NCI-H1694 (cell line): Measurements from ENCODE around the gene AP3D1.
"Not testable (repeated sequence)": the region's sequence is repeated elsewhere in the genome, so short reads cannot be mapped to it uniquely, and the experiment has no call there.

Experiments used
- DNase-seq: peaks from one replicate; lab custom pipeline; 2025; lab: John Stamatoyannopoulos, UW

The AP3D1 gene

DNA sequence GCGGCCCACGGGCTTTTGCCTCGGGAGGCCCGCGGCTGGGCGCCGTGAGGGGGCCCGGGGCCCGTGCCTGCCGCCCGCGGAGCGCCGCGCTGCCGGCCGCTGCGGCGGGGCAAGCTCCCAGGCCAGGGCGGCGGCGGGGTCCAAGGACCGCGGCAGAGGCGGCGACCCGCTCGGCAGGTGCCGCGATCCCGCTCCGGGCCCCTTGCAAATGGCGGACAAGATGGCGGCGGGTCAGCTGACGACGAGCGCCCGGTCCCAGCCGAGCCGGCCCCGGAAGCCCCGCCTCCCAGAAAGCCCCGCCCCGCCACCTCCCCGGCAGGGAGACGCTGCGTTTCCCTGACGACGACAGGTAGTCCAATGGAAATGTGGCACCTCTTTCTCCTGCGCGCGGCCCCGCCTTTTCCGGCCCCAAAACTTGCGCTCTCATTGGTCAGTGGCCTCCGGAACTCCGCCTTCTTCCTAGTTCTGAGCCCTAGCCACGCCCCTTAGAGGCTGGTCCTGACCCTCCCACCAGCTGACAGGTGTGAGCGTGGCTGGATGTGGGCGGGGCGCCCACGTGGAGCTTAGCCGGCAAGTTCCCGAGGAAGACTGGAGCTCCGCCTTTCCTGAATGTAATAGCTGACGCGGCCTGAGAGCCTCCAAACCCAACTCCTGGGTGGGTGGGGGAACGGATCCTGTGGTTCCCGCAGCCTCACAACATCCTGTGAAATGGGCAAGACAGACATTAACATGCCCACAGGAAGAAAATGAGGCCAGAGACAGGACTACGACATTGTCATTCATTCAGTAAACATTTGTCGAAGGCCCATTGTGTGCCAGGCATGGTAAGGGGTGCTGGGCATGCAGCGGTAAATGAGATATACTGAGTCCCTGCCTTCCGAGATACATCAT, at the start of gene AP3D1:
AP3D1 (minus strand) TSS at position 228 of the 891 bp plus-strand sequence. CDS start 232 bp downstream, outside the sequence.
- peak; percentile 97 for DNase-seq

DNA sequence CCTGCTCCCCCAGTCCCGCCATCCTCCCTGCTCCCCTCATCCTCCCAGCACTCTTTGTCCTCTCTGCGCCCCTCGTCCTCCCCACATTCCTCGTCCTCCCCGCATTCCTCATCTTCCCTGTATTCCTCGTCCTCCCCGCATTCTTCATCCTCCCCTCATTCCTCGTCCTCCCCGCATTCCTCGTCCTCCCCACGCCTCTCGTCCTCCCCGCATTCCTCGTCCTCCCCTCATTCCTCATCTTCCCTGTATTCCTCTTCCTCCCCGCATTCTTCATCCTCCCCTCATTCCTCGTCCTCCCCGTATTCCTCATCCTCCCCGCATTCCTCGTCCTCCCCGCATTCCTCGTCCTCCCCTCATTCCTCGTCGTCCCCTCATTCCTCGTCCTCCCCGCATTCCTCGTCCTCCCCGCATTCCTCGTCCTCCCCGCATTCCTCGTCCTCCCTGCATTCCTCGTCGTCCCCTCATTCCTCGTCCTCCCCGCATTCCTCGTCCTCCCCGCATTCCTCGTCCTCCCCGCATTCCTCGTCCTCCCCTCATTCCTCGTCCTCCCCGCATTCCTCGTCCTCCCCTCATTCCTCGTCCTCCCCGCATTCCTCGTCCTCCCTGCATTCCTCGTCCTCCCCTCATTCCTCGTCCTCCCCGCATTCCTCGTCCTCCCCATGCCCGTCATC, 49.4 kb upstream of the AP3D1 start:
- not testable (repeated sequence) for DNase-seq

DNA sequence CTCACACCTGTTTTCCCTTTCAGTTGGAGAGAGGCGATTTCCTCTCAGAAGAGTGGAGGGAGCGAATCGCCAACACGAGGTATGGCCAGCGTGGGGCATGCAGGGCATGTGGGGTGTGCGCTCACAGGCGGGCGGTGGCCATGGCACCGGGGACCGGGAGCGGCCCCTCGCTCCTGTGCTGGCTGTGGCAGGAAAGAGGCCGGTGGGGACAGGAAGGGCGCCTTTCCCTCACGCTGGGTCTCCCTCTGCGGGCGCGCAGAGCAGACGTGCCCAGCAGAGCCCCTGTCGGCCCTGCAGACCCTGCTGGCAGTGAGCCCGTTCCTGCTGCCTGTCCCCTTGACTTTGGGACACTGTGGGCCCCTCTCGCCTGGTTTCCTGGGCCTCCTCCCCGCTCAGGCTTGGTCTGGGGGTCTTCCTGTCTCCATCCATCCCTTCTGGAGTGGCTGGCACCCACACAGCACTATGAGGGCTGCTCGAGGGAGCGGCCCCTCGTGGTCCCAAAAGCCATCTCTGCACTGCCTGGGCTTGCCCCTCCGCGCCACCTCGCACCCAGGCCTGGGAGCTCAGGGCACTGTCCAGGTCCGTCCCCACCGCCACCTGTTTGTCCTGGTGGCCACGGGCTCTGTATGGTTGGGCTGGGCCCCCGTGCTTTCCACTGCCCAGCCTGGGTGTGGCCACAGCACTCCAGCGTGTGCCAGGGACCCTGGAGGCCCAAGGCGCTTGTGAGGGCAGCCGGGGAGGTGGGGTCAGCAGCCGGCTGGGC, 48.7 kb upstream of the AP3D1 start:
- no peak for DNase-seq

DNA sequence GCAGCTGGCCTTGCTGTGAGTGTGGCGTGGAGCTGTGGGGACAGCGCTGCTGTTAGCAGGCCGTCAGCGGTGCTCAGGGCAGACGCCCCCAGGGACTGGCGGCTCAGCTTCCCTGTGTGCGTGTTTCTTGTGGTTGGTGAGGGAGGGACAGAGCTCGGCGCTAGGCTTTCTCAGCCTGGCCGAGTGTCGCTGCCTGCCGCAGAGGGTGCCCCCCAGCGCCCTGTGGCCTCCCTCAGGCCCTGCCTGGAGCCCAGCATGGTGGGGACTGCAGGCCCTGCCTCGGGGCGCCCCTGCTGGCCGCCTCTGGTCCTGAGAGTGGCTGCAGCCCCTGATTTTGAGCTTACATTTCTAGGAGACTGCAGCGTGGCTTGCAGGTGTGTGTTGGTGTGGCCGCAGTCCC, 47.8 kb upstream of the AP3D1 start:
- no peak for DNase-seq

DNA sequence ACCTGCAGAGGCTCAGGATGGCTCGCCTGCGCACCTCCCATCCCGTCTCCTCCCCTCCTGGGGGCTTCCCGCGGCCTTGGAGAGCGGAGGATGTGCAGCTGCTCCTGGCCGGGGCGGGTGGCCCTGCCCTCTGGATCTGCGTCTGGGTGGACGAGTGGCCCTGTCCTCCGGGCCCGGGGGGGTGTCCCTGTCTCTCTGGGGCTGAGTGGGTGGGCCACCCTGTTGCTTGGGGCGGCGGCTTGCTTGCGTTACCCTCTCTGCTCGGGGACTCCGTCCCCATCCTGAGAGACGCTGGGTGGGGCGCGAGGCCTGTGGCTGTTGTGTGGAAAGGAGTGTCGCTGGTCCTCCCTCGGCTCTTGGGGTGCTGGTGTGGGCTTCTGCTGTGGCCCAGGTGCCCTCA, 47.0 kb upstream of the AP3D1 start:
- DNase-seq: no peak

DNA sequence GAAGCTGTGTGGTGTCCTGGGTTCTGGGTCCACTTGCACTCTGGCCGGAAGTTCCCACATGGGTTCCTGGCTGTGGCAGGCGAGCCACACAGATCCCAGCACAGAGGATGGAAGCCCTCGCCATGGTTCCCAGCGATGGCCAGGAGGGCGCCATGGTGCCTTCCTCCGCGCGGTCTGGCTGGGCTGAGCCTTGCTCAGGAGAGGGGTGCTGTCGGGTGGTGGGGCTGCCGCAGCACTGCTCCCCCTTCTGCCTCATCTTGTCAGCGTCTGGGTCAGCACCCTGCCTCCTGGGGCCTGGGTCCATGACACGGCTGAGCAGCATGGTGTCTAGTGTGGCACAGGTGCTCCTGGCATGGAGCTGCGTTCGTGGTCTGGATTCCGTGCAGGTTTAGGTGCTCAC, 45.9 kb upstream of the AP3D1 start:
- DNase-seq: no peak

DNA sequence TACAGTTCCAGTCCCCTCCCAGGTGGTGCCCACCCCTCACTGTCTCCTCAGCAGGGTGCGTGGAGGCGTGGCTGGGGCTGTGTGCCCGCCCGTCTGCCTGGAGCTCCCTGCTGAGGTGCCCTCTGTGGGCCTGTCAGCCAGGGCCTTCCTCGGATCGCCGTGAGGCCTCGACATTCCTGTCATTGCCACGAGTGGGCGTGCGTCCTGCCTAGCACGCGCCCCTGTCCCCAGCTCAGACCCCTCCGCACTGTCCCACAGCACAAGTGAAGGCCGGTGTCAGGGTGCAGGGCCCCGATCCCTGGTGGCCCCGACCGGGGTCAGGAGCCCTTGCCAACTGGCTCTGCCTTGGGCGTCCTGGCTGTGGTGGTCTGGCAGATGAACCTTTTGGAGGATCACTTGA, 44.5 kb upstream of the AP3D1 start:
- no peak for DNase-seq

DNA sequence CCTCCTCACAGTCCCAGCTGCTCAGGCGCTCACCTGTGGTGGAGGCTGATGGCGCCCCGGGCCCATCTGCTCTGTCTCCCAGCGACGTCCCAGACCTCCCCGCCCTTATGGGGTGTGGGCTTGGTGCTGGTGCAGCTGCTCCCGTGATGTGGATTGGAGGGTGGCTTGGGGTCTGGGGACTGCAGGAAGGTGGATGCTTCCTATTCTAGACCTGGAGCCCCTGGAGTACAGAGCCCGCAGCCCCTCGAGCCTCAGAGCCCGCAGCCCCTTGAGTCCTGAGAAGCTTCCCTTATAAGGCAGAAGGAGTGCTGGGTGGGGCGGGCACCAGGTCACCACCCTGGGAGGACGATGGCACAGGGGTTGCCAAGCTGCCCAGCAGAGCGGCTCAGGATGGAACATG, 44.0 kb upstream of the AP3D1 start:
- no peak for DNase-seq

DNA sequence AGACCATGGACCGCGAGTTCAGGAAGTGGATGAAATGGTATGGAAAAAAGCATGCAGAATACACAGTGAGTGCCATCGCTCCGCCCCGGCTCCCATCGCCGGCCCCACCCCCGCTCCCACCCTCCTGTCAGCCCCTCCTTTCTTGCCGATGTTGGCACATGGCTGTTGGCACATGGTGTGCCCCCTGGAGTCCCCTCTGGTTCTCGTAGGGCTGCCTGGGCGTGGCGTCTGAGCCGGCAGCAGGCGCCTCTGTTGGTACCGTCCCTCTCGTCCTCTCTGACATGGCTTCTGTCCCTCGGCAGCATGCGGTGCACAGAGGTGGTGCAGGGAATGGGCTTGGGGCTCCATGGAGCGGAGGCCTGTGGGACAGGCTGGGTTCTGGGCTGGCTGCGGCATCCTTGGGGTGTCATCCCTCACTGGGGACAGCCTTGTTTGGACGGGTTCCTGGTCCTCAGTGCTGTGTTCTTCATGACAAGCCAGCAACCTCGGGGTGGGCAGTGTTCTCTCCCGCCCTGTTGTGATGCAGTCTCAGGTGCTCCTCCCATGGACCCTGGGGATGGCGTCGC, 43.2 kb upstream of the AP3D1 start:
- DNase-seq: peak; percentile 79

DNA sequence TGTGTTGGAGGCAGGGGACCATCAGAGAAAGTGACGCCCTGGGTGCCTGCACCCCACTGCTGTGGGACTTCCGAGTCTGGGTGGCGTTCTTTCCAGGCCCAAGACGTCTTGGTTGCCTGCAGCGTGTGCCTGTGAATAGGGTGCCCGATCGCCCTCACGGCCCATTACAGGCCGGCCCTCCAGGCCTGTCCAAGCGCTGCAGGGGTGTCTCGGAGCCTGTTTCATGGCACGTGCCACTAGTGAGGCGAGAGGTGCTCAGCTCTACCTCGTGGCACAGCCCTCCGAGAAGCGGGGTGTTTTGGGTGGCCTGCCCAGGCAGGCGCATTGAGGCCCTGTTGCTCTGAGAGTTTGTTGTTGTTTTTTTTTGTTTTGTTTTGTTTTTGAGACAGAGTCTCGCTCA, 42.4 kb upstream of the AP3D1 start:
- DNase-seq: no peak

DNA sequence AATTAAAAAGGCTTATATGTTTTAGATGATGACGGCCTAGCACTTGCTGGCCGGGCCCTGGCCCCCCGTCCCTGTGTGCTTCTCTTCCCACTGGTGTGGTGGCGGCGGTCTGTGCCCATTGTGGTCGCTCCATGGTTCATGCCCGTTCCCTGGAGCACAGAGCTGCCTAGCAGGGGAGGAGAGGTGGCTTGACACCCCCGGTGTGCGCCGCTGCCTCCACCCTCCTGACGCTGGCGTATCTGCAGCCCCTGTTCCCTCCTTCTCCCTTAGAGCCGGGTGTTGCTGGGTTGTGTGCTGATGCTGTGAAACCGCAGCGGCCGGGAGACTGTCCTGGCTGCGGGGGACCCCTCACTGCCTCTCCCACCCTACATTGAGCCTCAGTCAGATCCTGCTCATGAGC, 41.5 kb upstream of the AP3D1 start:
- DNase-seq: no peak

DNA sequence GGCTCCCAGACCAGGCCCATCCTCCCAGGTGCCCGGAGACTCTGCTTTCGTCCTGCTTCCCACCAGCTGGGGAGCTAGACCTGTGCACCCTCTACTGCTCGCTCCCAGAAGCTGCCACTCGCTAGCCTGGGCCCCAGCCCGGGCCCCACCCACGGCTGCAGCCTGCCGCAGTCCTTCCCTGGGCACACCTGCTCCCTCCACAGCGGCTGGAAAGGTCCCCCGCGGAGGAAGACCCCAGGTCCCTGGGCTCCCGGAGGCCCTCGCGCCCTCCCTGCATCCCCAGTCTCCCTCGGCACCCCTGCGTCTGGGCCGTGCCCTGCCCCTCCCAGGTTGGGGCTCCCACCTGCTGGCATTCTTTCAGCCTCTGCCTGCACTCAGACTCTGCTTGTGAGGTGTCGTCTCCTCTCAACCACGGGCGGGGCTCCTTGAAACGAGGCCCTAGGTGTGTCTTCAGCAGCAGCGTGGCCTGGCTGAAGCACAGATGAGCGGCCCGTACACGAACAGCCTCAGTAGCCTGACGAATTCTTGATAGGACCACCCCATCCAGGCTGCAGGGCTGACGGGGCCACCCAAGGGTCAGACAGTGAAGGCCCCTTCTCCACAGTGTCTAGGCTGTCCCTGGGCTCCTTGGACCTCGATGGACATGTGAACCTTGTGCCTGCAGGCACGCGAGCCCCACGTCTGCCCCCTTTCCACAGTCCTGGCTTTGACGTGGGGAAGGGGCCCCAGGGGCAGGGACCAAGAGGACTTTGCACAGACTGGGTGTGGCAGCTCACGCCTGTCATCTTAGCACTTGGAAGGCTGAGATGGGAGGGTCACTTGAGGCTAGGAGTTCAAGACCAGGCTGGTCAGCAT, 40.3 kb upstream of the AP3D1 start:
- DNase-seq: no peak

DNA sequence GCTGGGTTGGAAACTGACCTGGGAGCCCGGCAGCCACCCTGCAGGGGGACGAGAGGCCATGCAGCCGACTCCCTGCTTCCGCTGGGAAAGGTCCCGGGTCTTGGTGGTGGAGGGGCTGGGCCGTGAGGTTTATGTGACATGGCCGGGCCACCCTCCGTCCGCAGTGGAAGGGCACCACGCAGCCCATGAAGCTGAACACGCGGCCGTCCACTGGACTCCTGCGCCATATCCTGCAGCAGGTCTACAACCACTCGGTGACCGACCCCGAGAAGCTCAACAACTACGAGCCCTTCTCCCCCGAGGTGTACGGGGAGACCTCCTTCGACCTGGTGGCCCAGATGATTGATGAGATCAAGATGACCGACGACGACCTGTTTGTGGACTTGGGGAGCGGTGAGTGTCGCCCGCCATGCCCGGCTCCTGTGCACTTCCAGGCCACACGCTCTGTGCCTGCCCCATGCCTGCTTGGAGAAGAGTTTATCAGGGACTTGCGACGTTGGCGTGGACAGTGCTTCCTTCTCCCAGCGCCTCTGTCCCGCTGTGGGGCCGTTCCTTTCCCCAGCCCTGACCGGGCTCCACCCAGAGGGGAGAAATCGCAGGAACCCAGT, 39.6 kb upstream of the AP3D1 start:
- DNase-seq: no peak

DNA sequence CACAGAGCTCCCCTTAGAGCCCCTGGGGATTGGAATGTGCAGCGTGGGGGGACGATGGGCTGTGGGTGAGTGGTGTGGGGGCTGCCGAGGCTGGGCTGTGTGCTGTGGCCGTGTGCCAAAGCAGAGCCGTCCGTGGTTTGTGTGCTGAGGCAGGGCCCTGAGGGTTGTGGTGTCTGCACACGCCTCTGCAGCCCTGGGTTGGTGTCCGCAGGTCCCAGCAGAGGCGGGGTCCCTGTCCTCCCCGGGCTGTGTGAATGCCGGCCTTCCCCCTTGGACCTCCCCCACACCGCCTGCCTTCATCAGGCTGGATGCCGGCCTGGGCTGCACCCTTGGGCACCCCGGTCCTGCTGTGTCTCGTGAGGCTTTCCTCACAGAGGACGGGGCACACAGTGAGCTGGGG, 38.5 kb upstream of the AP3D1 start:
- no peak for DNase-seq

DNA sequence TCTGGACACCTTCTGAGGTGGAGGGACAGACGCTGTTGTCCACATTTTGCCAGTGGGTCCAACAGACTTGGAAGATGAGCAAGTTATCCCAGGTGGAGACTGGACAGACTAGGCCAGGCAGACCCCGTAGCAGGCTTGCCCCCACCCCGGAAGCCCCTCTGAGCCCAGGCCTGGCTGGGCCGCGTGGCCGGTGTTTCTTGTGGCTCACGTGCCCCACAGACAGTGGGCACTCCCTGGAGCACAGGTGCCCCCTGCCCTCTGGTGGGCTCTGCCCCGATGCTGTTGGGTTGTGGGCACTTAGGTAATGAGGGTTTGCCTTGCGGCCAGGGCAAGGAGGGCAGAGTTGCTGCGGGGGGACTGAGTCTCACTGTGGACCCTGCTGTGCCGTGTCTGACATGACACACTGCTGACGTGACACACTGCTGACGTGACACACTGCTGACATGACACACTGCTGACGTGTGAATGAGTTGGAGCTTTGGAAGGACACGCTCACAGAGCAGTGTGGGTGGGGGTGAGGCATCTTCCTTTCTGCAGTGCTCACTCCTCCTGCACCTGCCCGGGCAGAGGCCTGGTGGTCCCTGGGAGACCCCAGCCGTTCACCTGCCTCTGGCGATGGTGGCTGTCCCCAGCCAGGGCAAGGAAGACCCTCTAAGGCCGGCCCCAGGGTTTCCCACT, 37.5 kb upstream of the AP3D1 start:
- no peak for DNase-seq

DNA sequence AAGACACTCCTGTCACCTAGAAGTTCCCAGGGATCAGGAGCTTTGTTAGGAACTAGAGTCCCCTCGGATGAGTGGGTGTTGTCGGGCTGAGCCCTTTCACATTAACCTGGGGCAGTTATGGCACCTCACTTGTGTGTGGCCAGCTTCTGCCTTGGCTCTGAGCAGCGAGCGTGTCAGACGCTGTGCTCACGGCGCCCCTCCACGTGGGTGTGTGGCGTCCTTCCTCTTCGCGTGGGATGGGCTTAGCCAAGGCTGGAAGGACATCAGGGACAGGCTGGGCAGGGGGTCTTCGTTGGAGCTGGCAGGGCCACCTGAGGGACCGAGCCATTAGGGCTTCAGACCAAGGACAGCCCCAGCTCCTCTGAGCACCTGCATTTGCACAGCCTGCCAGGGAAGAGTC, 35.8 kb upstream of the AP3D1 start:
- no peak for DNase-seq

DNA sequence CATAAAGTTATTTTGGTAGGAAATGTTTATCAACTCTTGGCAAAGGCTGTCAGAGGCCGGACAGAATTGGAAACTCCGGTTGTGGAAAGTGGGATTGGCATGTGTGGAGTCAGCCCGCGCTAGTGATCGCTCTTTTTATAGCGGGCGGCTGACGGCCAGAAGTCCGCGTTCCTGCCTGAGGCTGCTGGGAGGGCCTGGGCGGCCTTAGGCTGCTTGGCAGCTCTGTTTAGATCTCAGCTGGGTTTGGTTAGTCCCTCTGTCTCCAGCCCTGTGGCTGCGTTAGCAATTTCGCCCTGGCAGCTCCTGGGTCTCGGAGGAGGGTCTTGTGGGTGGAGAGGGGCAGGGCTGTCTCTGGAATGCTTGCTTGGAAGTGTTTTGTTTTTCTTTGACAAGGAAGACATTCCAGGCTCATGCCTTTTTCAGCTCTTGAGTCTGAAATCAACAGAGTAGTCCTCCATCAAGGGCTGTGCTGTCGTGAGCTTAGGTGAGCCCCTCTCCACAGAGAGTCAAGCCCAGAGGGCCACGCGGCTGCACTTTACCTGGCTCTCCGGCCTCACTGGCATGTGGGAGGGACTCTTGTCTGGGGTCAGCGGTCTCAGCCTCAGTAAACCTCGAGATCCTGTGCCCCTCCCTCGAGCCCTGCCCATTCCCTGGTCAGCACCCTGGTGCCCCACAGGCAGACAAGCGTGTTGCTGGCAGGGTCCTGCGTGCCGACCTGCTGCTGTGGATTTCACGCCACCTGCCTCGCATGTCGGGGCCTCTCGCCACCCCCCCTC, 34.9 kb upstream of the AP3D1 start:
- no peak for DNase-seq

DNA sequence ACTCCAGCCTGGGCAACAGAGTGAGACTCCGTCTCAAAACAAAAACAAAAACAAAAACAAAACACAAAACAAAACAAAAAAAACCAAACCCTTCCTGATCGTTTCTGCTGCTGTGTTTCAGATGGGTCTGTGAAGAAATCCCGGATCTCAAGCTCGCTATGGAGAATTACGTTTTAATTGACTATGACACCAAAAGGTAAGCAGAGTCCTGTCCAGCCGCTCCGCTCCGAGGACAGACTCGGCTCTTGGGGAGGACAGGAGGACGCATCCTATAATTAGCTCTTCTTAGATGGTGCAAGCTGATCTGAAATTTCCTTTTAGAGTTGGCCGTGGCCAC, 34.3 kb upstream of the AP3D1 start:
- DNase-seq: no peak

DNA sequence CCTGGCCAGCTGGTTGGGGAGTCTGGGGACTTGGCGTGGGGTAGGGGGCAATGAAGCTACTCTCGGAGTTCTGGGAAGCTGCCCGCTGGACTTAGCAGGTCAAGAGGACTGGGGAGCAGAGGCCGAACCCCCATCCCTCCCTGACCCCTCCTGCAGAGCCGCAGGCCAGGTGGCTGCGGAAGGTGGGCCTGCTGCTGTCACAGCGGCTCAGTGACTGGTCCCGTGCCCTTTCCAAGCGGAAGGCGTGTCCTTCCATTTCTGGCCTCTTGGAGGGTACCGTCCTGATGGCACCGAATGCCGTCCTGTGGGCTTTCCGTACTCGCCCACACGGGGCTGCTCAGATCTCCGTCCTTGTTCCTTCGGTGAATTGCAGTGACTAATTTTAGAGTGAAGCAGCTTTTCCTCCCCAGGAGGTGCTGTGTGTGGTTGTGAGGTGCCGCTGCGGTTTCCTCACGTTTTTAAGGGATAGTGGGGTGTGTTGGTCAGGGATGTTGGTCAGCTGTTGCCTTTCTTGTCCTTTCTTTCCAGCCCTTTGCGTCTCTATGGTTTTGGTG, 33.1 kb upstream of the AP3D1 start:
- DNase-seq: no peak

DNA sequence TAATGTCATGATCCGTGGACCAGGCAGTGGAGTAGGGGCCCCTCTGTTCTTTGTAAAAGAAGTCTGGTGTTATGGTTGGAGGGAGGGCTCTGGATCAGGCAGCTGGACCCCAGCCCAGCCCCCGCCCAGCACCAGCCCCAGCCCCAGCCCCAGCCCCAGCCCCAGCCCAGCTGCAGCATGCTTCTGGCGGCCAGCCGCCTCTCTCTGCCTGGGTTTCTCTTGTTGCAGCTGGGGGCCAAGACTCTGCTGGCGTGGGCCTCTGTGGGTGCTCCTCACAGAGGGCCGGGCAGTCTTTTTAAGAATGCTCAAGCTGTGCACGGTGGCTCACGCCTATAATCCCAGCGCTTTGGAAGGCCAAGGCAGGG, 30.2 kb upstream of the AP3D1 start:
- DNase-seq: no peak
